Measurements from ENCODE around the gene ZNF839. TPM values are rescaled to one million over a fixed set of nuclear protein-coding genes. Genes with fewer than 3 reads are reported as not detected.
"Not testable (repeated sequence)": the region's sequence is repeated elsewhere in the genome, so short reads cannot be mapped to it uniquely, and the experiment has no call there.

ZNF839 gene
- total RNA-seq (2014; rRNA removed; shearing (Covaris generic)), result 2.7 and 5.0 TPM in 2 replicates

DNA sequence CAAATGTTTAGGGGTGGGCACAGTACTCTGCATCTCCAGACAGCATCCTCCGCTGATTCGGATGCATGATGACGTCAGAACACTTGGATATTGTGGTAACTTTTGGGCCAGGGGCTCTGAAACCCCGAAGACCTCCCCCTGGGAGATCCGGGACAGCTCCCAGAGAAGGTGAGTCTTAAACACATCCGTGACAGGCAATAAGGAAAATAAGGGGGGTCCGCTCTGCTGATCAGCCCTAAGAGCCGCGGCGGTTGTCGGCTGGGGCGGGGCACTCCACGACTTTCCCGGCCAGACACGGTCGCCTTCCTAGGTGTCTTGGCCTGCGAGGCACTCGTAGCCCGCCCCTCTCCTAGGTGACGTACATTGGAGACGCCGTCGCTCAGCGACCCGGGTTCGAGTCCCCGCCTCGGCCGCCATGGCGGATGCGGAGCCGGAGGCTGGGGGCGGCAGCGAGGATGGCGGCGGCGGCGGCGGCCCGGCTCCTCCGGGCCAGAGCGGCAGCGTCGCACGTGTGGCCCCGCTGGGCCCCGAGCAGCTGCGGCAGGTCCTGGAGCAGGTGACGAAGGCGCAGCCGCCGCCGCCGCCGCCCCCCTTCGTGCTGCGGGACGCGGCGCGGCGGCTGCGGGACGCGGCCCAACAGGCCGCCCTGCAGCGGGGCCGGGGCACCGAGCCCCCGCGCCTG, at the start of gene ZNF839:
Gene ZNF839, plus strand, starts transcription at position 396 of the 682 bp plus-strand sequence. Its CDS starts 20 bp downstream, at position 416.
- peak; percentile 90 for DNase-seq (ENCODE audit: low spot score)

DNA sequence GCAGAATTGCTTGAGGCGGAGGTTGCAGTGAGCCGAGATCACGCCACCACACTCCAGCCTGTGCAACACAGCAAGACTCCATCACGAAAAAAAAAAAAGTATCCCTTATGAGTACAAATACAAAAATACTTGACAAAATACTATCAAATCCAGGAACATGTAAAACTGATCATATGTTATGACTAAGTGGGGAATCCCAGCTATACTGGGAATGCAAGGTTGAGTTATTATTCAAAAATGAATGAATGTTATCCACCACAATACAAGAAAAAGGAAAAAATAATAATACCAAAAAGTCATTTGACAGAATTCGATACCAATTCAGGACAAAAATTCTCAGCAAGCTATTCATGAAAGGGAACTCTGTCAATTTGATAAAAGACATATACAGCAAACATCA, 47.2 kb upstream of the ZNF839 start:
- no peak for DNase-seq (ENCODE audit: low spot score)

DNA sequence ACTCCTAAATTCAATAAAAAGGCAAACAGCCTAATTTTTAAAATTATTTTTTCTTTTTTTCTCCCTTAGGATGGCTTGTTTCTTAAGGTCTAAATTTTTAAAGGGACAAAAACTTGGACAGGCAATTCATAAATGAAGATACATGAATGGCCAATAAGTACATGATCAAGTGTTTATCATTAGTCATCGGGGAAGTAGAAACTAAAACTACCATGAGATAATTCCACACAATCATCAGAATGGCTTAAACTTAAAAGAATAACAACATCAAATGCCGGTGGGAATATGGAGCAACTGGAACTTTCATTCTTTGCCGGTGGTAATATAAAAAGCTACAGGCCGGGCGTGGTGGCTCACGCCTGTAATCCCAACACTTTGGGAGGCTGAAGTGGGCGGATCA, 43.7 kb upstream of the ZNF839 start:
- no peak for DNase-seq (ENCODE audit: low spot score)

DNA sequence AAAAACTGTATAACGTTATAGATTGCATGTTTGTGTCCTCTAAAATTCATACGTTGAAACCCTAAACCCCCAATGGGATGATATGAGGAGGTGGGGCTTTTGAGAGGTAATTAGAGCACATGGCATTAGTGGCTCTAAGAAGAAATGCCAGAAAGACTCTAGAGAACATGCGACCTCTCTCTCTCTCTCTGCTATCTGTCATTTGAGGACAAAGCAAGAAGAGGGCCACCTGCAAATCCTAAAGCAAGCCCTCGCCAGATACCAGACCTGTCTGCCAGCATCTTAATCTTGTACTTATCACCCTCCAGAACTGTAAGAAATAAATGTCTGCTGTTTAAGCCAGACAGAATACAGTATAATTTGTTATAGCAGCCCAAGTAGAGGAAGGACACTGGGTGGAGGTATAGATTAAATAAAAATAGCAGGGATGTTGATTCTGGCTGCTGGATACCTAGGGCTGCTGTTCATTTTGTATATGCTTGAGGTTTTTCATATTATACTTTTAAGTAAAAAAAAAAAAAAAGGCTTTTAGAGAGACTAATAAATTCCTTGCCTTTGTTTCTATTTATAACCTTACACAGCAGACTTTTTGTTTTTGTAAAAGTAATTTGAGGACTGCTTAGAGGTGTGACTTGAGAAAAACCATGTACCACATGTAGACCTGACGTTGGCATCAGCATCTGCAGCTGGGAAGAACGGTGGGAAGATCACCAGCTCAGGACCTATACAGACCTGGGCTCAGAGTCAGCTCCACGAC, 41.5 kb upstream of the ZNF839 start:
- no peak for DNase-seq (ENCODE audit: low spot score)

DNA sequence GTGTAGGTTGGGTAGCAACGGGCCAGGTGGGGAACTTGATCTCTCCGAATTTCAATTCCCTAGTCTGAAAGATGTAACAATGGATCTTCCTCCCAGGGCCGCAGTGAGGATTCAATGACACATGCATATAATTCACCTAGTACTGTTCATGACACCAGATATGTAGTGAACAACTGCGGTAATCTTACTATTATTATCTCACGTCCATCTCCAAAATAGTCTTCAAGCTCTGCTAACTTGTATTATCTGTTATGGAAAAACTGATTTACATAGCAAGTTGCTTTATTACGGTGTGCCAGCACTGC, 41.0 kb upstream of the ZNF839 start:
- no peak for DNase-seq (ENCODE audit: low spot score)

DNA sequence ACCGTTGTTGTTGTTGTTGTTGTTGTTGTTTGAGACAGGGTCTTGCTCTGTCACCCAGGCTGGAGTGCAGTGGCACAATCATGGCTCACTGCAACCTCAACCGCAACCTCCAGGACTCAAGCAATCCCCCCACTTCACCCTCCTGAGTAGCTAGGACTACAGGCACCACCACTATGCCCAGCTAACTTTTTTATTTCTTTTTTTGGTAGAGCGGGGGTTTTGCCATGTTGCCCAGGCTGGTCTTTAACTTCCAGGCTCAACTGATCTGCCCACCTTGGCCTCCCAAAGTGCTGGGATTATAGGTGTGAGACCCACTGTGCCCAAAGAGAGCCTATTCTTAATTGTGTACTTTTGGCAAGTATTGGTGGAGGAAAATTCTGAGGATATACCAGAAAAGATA, 40.3 kb upstream of the ZNF839 start:
- DNase-seq (ENCODE audit: low spot score), result no peak

DNA sequence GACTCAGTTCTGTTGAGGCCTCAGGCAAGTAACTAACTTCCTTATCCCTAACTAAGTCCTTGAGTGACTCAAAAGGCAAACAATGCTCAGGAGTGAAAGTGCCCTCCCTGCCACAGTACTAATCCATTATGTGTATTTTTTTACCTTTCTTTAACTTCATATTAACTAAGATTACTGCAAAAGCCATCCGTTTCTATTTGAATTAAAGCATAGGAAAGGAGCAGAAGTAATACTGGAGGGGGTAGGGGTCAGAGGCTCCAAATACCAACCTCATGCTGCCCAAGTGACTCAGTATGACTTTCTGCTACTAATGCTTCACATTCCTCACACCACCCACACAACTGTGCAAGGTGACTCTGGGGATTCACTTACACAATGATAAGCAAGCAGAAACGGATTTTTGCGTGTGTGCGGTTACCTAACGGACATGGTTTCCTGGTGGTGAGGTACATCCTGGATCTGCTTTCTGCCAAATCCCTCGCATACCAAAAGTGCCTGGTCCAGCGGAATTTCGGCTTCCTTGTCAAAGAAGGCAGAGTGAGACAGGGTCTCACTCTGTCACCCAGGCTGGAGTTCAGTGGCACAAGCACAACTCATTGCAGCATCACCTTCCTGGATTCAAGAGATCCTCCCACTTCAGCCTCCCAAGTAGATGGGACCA, 39.7 kb upstream of the ZNF839 start:
- peak; percentile 78 for DNase-seq (ENCODE audit: low spot score)

DNA sequence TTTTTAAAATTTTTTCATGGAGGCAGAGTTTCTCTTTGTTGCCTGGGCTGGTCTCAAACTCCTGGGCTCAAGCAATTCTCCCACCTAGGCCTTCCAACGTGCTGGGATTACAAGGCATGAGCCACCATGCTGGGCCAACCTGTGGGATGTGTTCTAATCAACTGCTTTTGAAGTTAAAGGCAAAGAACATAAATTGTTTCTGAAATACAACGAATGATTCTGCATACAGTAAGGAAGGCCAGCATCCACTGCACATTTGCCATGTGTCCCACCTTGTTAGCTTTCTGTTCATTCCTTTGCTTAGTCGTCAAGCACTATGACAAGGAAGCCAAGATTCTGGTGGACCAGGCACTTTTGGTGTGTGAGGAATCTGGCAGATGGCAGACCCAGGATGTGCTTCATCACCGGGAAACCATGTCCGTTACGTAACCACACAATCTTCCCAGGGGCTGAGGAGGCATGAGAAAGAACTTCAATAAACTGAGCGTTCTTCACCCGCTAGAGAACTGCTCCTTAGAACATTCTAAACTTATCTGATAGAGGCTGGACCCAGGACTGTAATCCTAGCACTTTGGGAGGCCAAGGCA, 39.1 kb upstream of the ZNF839 start:
- DNase-seq (ENCODE audit: low spot score), result peak; percentile 67

DNA sequence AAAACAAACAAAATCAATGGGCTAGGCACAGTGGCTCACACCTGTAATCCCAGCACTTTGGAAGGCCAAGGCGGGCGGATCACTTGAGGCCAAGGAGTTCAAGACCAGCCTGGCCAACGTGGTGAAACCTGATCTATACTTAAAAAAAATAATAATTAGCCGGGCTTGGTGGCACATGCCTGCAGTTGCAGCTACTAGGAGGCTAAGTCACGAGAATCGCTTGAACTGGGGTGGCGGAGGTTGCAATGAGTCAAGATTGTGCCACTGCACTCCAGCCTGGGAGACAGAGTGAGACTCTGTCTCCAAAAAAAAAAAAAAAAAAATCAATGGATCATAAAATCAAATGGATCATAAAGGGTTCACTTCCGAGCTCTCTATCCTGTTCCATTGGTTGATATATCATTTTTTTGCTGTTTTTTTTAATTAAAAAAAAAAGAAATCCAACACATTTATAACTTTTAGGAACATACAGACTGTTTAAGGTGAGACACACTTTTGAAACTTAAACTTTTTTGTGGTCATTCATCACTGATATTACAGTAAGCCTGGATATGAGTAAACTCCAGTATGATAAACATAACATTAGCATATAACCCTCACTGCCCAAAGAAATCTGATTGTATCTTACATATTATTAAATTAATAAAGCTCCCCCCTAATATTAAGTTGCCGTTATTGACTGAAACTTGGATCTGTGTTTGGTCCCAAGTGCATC, 36.6 kb upstream of the ZNF839 start:
- DNase-seq (ENCODE audit: low spot score), result no peak

DNA sequence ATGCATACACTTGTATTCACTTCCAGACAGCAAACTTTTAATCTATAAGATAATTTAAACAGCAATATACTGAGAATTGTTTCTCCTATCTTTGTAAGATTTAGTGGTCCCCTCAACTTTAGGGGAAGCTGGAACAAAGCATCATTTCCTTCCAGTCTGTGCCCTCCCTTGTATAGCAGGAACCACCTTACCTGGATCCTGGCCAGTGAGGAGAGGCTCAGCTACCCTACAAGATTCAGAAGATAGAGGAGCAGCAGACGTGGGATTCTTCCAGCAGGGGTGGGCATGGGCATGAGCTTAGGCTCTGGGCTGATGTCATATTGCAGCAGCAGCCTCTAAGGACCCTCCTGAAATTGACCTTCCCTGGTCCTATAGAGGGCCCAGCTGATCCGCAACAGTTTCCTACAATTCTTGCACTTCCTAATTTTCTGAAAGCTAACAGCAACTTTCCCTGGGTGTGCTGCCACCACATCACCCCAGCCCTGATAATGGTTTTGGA, 35.9 kb upstream of the ZNF839 start:
- no peak for DNase-seq (ENCODE audit: low spot score)

DNA sequence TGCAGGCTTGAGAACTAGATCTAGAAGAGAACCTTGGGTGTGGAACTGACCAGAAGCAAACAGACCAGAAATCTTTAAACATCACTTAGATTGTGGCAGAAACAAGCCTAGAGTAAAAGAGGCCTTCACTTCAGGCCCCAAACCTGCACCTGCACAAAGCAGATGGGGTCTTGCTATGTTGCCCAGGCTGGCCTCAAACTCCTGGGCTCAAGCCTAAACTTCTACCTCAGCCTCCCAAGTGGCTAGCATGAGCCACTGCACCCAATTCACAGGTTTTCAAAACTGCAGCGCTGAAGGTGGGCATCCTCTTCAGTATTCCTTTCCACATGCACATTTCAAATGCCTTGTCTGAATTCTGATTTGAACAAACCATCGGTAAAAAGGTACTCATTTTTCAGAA, 34.4 kb upstream of the ZNF839 start:
- DNase-seq (ENCODE audit: low spot score), result no peak

DNA sequence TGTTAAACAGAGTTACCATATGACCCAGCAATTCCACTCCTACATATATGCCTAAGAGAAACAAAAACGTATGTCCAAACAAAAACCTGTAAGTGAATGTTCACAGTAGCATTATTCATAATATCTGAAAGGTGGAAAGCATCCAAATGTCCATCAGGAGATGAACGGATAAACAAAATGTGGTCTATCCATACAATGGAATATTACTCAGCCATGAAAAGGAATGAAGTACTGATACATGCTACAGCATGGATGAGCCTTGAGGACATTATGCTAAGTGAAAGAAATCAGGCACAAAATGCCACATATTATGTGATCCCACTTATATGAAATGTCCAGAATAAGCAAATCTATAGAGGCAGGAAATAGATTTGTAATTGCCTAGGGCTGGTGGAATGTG, 31.4 kb upstream of the ZNF839 start:
- DNase-seq (ENCODE audit: low spot score), result no peak

DNA sequence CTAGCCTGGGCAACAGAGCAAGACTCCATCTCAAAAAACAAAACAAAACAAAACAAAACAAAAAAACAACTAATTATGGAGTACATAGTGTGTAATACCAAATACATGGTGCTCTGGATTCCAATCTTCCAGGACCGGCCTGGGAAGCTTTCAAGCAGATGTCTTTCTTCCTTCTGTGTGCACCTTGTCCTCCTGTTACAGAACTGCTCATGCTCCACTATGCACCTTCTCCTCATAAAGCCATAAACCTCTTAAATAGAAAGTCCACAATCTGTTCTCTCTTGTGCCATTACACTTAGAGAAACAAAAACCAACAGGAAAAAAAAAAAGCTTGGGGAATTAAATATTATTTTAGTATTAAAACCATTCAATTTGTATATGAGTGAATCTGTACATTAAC, 27.1 kb upstream of the ZNF839 start:
- DNase-seq (ENCODE audit: low spot score), result no peak

DNA sequence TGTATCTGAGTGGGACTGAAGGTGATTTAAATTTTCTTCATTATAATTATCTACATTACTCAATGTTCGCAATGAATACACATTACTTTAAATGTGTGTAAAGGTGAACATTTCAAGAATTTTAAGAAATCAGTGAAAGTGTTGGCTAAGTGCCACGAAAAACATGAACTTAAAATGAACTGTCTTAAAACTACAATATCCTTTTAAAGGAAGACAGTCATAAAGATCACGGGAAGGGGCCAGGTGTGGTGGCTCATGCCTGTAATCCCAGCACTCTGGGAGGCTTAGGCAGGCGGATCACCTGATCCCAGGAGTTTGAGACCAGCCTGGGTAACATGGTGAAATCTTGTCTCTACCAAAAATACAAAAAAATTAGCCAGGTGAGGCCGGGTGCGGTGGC, 25.8 kb upstream of the ZNF839 start:
- DNase-seq (ENCODE audit: low spot score), result no peak

DNA sequence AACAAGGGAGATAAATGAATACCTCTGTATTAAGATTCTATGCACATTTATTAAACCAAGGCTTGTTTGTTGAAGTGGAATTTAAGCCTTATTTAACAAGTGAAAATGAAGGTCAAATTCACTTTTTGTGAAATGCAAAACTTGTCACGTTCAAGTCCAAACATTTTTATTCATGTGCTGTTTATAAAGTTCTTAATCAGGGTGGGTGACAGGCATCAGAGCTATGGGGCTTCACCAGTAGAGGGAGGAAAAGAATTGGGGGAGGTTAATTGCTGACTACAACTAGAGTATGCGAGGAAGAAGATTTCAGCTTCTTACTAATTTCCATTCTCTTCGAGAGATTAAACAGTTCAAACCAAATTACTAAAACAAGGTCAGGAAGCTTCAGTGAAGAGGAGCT, 24.3 kb upstream of the ZNF839 start:
- no peak for DNase-seq (ENCODE audit: low spot score)

DNA sequence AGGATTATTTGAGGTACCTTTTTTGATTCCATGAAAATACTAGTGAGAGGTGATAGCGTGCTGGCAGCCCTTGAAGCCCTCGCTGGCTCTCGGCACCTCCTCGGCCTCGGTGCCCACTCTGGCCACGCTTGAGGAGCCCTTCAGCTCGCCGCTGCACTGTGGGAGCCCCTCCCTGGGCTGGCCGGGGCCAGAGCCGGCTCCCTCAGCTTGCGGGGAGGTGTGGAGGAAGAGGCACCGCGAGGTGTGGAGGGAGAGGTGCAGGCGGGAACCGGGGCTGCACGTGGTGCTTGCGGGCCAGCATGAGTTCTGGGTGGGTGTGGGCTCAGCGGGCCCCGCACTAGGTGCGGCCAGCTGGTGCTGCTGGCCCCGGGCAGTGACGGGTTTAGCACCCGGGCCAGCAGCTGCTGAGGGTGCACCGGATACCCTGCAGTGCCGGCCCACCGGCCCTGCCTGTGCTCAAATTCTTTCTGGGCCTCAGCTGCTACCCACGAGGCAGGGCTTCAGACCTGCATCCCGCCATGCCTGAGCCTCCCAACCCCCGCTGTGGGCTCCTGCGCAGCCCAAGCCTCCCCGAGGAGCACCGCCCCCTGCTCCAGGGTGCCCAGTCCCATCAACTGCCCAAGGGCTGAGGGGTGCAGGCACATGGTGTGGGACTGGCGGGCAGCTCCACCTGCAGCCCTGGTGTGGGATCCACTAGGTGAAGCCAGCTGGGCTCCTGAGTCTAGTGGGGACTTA, 21.9 kb upstream of the ZNF839 start:
- DNase-seq (ENCODE audit: low spot score), result no peak

DNA sequence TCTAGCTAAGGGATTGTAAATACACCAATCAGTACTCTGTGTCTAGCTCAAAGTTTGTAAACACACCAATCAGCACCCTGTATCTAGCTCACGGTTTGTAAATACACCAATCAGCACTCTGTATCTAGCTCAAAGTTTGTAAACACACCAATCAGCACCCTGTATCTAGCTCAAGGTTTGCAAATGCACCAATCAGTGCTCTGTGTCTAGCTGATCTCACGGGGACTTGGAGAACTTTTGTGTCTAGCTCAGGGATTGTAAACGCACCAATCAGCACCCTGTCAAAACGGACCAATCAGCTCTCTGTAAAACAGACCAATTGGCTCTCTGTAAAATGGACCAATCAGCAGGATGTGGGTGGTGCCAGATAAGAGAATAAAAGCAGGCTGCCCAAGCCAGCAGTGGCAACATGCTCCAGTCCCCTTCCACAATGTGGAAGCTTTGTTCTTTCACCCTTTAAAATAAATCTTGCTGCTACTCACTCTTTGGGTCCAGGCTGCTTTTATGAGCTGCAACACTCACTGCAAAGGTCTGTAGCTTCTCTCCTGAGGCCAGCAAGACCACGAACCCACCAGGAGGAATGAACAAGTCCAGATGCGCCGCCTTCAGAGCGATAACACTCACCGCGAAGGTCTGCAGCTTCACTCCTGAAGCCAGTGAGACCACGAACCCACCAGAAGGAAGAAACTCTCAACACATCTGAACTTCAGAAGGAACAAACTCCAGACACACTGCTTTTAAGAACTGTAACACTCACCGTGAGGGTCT, 21.1 kb upstream of the ZNF839 start:
- not testable (repeated sequence) for DNase-seq (ENCODE audit: low spot score)

DNA sequence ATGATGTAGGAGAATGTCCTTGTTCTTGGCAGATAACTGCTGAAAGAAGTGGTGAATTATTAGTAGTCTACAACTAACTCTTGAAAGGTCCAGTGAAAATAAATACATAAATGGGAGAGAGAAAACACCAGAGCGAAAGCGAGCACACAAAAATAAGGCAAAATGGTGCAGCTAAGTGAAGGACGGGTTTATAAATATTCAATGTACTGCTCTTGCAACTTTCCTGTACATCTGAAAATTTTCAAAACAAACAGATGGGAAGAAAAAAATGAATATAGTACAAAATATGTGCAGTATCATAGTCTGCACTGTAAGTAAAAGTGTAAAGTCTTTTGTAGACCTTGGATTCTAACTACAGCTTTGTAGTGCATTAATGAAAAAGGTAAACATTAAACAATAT, 15.9 kb upstream of the ZNF839 start:
- no peak for DNase-seq (ENCODE audit: low spot score)

DNA sequence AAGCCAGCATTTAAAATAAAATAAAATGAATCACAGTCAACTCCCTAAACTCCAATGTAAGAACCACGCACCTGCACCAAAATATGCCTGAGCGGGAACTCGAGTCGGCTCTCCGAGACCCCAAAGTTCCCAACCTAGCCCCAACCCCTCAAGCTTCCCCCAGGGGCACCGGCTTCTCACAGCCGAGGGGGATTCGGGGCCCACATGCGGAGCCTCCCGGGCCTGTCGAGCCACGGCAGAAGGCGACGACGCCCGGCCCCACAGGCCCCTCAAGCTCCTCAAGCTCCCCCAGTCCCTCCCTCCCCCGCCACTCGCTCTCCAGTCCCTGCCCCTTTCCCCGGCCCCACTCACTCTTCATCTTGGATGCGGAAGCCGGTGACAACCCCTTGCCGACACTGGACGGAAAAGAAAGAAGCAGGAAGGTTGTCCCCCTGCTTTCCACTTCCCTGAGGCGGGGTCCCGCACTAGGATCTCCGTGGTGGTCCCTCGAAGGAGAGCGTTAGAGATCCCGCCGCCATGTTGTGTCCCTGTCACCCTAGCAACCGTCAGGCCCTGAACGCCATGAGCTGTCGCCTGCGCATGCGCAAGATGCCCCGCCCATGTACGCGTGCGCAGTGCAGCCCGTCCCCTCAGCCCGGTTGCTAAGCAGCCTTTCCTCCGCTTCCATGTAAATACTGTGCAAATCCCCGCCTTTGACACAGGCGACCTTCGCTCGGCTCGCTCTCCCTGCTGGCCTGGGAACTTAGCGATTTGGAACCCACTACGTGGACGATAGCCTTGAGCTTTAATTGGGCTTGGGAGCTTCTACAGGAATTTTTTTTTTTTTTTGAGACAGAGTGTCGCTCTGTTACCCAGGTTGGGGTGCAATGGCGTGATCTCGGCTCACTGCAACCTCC, 14.7 kb upstream of the ZNF839 start, which contains the start of gene MOK:
Gene MOK, minus strand, starts transcription at position 554 of the 896 bp plus-strand sequence. Its CDS starts 196 bp downstream, at position 358.
- DNase-seq (ENCODE audit: low spot score), result peak; percentile 95

Measured in H4 (cell line).